ENCODE data around the gene SMKR1. TPM values are rescaled to one million over a fixed set of nuclear protein-coding genes. Genes with fewer than 3 reads are reported as not detected.

The SMKR1 gene
- total RNA-seq, 1 experiment from 2014 or later = 1.4 TPM

- Histone ChIP-seq H3K36me3 (ENCODE audit: control insufficient read depth, insufficient read depth, low read length) (no peaks in the 10 kb centered on the region; the same call in 1 of the 2 replicates), H3K27ac (ENCODE audit: low read length) (no peak overlapping the region), H3K9me3 (ENCODE audit: control insufficient read depth, insufficient read depth, low read depth, low read length) (no peaks in the 10 kb centered on the region), H3K27me3 (ENCODE audit: control insufficient read depth, insufficient read depth, low read length) (no peaks in the 10 kb centered on the region), H3K4me3 (ENCODE audit: low read depth in 2 of 2, low read length in 2 of 2) (no peak overlapping the region), H3K4me1 (ENCODE audit: control insufficient read depth, insufficient read depth, low read length) (no peaks in the 10 kb centered on the region)
- POLR2A ChIA-PET = interaction anchor here (0.6 kb wide), 1 partner anchor 415 kb away, joined by 3 read pairs; no protein-coding TSS in a partner anchor
- DNase-seq (ENCODE audit: low read depth, low spot score) (no peak), ATAC-seq (no peak)
- no TSS peak for BruUV-seq (replicated peaks)
- CTCF ChIA-PET = no interaction called here
- in situ Hi-C loops (cut with HindIII; ENCODE audit: low pct_unique_long_range_greater_than_20kb, low sequenced_read_pairs) = no loop called here
- TF ChIP-seq SIN3A (IDR thresholded peaks at IDR 0.05; ENCODE audit: borderline replicate concordance, insufficient read depth, low read depth, low read length) = no peak
- no peak for TF ChIP-seq POLR2AphosphoS5 (IDR thresholded peaks at IDR 0.05; ENCODE audit: low read depth, low read length)
- TF ChIP-seq REST (IDR thresholded peaks at IDR 0.05; ENCODE audit: insufficient read depth in 1 of 2, low read depth in 2 of 2, low read length in 1 of 2) = no peak
- TF ChIP-seq TCF7L2 (IDR thresholded peaks at IDR 0.05; ENCODE audit: low read depth, low read length) = no peak
- no peak for TF ChIP-seq CTCF (IDR thresholded peaks at IDR 0.05)
- intact Hi-C loops (cut with micrococcal nuclease; ENCODE audit: unreplicated experiment) = no loop called here
Observed at GRCh38 chr7:129465080-129465479, 37.3 kb upstream of the SMKR1 start.

GRCh38 chr7:129466796-129467195 is 35.5 kb upstream of the SMKR1 start:
- no peaks in the 10 kb centered on the region; the same call in 1 of the 2 replicates for H3K36me3 ChIP-seq (ENCODE audit: control insufficient read depth, insufficient read depth, low read length)
- no peaks in the 10 kb centered on the region for H3K9me3 ChIP-seq (ENCODE audit: control insufficient read depth, insufficient read depth, low read depth, low read length)
- intact Hi-C loops (cut with micrococcal nuclease; ENCODE audit: unreplicated experiment) (no loop called here), in situ Hi-C loops (cut with HindIII; ENCODE audit: low pct_unique_long_range_greater_than_20kb, low sequenced_read_pairs) (no loop called here)
- ChIA-PET CTCF (no interaction called here), POLR2A (interaction anchor here (0.6 kb wide), 1 partner anchor 513 kb away, joined by 4 read pairs; no protein-coding TSS in a partner anchor)
- no peak for ATAC-seq
- TF ChIP-seq SIN3A (IDR thresholded peaks at IDR 0.05; ENCODE audit: borderline replicate concordance, insufficient read depth, low read depth, low read length) (no peak), POLR2AphosphoS5 (IDR thresholded peaks at IDR 0.05; ENCODE audit: low read depth, low read length) (no peak), TCF7L2 (IDR thresholded peaks at IDR 0.05; ENCODE audit: low read depth, low read length) (no peak), REST (IDR thresholded peaks at IDR 0.05; ENCODE audit: insufficient read depth in 1 of 2, low read depth in 2 of 2, low read length in 1 of 2) (no peak), CTCF (IDR thresholded peaks at IDR 0.05) (no peak)
- no peak overlapping the region for H3K4me3 ChIP-seq (ENCODE audit: low read depth in 2 of 2, low read length in 2 of 2)
- no peak for DNase-seq (ENCODE audit: low read depth, low spot score)
- H3K27ac ChIP-seq (ENCODE audit: low read length) = no peak overlapping the region
- H3K4me1 ChIP-seq (ENCODE audit: control insufficient read depth, insufficient read depth, low read length) = no peaks in the 10 kb centered on the region
- H3K27me3 ChIP-seq (ENCODE audit: control insufficient read depth, insufficient read depth, low read length) = no peaks in the 10 kb centered on the region
- BruUV-seq (replicated peaks) = no TSS peak

Data from Panc1 (cell line).